HEK293 (cell line): ENCODE measurements around the gene PGBD1.

Experiments
- CTCF ChIA-PET: fragments of 350-600 bp; formaldehyde crosslinking; extraction: SDS; loops from one replicate; lab custom pipeline; 2021; ENCODE audit warnings: antibody characterized with exemption; lab: Yijun Ruan, JAX
- POLR2A ChIA-PET: fragments of 300-600 bp; formaldehyde crosslinking; extraction: SDS; loops from one replicate; lab custom pipeline; 2020; ENCODE audit warnings: antibody characterized with exemption, inconsistent platforms; lab: Yijun Ruan, JAX
- H3K27ac ChIP-seq: fragments of 200-500 bp; sonication (Bioruptor generic); 2 replicates; pipeline ENCODE4 v1.5.1; 2014; ENCODE audit warnings: low read depth, low read length, control low read depth, inconsistent platforms; ENCODE audit errors: extremely low read depth
- H3K36me3 ChIP-seq, 2 experiments: fragments of 200-500 bp in 1 of 2; sonication (Bioruptor generic) in 1 of 2; 1 replicate in 1 of 2; 2 replicates in 1 of 2; pipeline ENCODE4 v1.5.1; 2014 to 2017; ENCODE audit warnings: inconsistent platforms in 2 of 2, low read length in 2 of 2; ENCODE audit not compliant: control insufficient read depth in 2 of 2, insufficient read depth in 1 of 2
- H3K4me1 ChIP-seq: fragments of 200-500 bp; sonication (Bioruptor generic); 2 replicates; pipeline ENCODE4 v1.5.1; 2014; ENCODE audit warnings: mild to moderate bottlenecking, low read length, inconsistent platforms; ENCODE audit not compliant: control insufficient read depth, insufficient read depth
- H3K4me3 ChIP-seq: 2 replicates; pipeline ENCODE4 v1.5.1; 2011; ENCODE audit warnings: low read depth, mild to moderate bottlenecking, control low read depth, low read length, moderate library complexity
- H3K9me3 ChIP-seq: fragments of 200-500 bp; sonication (Bioruptor generic); 2 replicates; pipeline ENCODE4 v1.5.1; 2014; ENCODE audit warnings: low read depth, low read length, inconsistent platforms; ENCODE audit not compliant: control insufficient read depth, insufficient read depth
- BCL11A ChIP-seq: fragments of 450-650 bp; formaldehyde crosslinking; IDR thresholded peaks from 2 replicates; pipeline ENCODE4 v1.5.1; 2016; ENCODE audit warnings: low read depth, missing biosample characterization, missing genetic modification characterization
- OVOL3 ChIP-seq: fragments of 450-650 bp; formaldehyde crosslinking; IDR thresholded peaks from 2 replicates; pipeline ENCODE4 v1.5.1; 2016; ENCODE audit warnings: missing biosample characterization, missing genetic modification characterization
- REPIN1 ChIP-seq: fragments of 450-650 bp; formaldehyde crosslinking; IDR thresholded peaks from 2 replicates; pipeline ENCODE4 v1.5.1; 2017; ENCODE audit warnings: missing biosample characterization, missing genetic modification characterization, low read depth
- SCRT1 ChIP-seq: fragments of 450-650 bp; formaldehyde crosslinking; IDR thresholded peaks from 2 replicates; pipeline ENCODE4 v1.5.1; 2016; ENCODE audit warnings: missing biosample characterization, missing genetic modification characterization, borderline replicate concordance
- SETDB1 ChIP-seq: IDR thresholded peaks from one replicate; pipeline ENCODE4 v1.6.1; 2017; ENCODE audit warnings: mild to moderate bottlenecking, low read length, moderate library complexity, mixed read lengths; ENCODE audit not compliant: insufficient read length
- TCF7L2 ChIP-seq: IDR thresholded peaks from 2 replicates; pipeline ENCODE4 v1.6.1; 2011; ENCODE audit warnings: low read depth, mild to moderate bottlenecking, inconsistent platforms, low read length, moderate library complexity, borderline replicate concordance
- ZFP69B ChIP-seq: fragments of 450-650 bp; formaldehyde crosslinking; IDR thresholded peaks from 2 replicates; pipeline ENCODE4 v1.5.1; 2016; ENCODE audit warnings: missing biosample characterization, missing genetic modification characterization
- ZNF138 ChIP-seq: fragments of 450-650 bp; formaldehyde crosslinking; IDR thresholded peaks from 2 replicates; pipeline ENCODE4 v1.5.1; 2016; ENCODE audit warnings: missing biosample characterization, missing genetic modification characterization, borderline replicate concordance
- ZNF19 ChIP-seq: fragments of 450-650 bp; formaldehyde crosslinking; IDR thresholded peaks from 2 replicates; pipeline ENCODE4; 2016; ENCODE audit warnings: missing biosample characterization, missing genetic modification characterization, low read depth
- ZNF211 ChIP-seq: fragments of 450-650 bp; formaldehyde crosslinking; IDR thresholded peaks from 2 replicates; pipeline ENCODE4 v1.5.1; 2016; ENCODE audit warnings: low read depth, missing biosample characterization, missing genetic modification characterization
- ZNF221 ChIP-seq: fragments of 450-650 bp; formaldehyde crosslinking; IDR thresholded peaks from 2 replicates; pipeline ENCODE4 v1.5.1; 2017; ENCODE audit warnings: missing biosample characterization, missing genetic modification characterization, borderline replicate concordance
- ZNF391 ChIP-seq: fragments of 450-650 bp; formaldehyde crosslinking; IDR thresholded peaks from 2 replicates; pipeline ENCODE4 v1.5.1; 2016; ENCODE audit warnings: low read depth, missing biosample characterization, missing genetic modification characterization, borderline replicate concordance
- ZNF510 ChIP-seq: fragments of 450-650 bp; formaldehyde crosslinking; IDR thresholded peaks from 2 replicates; pipeline ENCODE4 v1.5.1; 2018; ENCODE audit warnings: mild to moderate bottlenecking, missing genetic modification characterization, missing biosample characterization; ENCODE audit not compliant: insufficient replicate concordance
- ZNF530 ChIP-seq: fragments of 450-650 bp; formaldehyde crosslinking; IDR thresholded peaks from 2 replicates; pipeline ENCODE4 v1.5.1; 2016; ENCODE audit warnings: low read depth, missing biosample characterization, missing genetic modification characterization
- ZNF558 ChIP-seq: fragments of 450-650 bp; formaldehyde crosslinking; IDR thresholded peaks from 2 replicates; pipeline ENCODE4 v1.5.1; 2016; ENCODE audit warnings: missing biosample characterization, missing genetic modification characterization
- ZNF658 ChIP-seq: fragments of 450-650 bp; formaldehyde crosslinking; IDR thresholded peaks from 2 replicates; pipeline ENCODE4; 2016; ENCODE audit warnings: missing biosample characterization, missing genetic modification characterization
- ZNF776 ChIP-seq: fragments of 450-650 bp; formaldehyde crosslinking; IDR thresholded peaks from 2 replicates; pipeline ENCODE4 v1.5.0; 2017; ENCODE audit warnings: missing biosample characterization, missing genetic modification characterization, borderline replicate concordance
- ZSCAN30 ChIP-seq: fragments of 450-650 bp; IDR thresholded peaks from 2 replicates; pipeline ENCODE4 v1.5.1; 2018; ENCODE audit warnings: missing biosample characterization, mild to moderate bottlenecking, missing genetic modification characterization, moderate library complexity
- TF ChIP-seq, protein P1 (sequence below): fragments of 450-650 bp; formaldehyde crosslinking; IDR thresholded peaks from 2 replicates; pipeline ENCODE4 v1.5.1; 2016; ENCODE audit warnings: missing biosample characterization, missing genetic modification characterization
- TF ChIP-seq, protein P2 (sequence below): fragments of 450-650 bp; formaldehyde crosslinking; IDR thresholded peaks from 2 replicates; pipeline ENCODE4 v1.5.1; 2016; ENCODE audit warnings: missing biosample characterization, missing genetic modification characterization

Gene PGBD1

DNA sequence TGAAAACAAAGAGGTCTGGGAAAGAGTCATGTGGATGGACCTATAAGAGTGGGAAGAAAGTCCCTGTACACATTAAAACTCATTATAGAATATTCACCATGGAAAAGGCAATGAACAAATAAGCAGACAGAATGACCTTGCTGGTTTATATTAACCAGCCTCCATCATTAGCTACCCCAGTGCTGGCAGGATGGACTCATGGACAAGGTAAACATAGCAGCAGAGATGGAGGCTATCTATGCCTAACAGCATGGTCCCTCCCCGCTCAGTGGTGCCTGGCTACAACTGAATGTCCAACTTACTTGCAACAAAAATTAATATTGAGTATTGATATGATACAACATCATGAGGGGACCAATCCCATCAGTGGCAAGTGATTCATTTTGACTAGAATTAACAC is 63.8 kb downstream of the PGBD1 start:
- H3K4me3 ChIP-seq, result no peak overlapping the region
- ChIA-PET POLR2A (interaction anchor here (0.6 to 1.2 kb wide), 3 partner anchors 9 to 183 kb away, joined by 3 to 10 read pairs (median 6); partner anchors contain the start of gene ZSCAN31), CTCF (interaction anchor here (0.6 to 2.9 kb wide), 2 partner anchors 11 to 332 kb away, joined by 3 to 16 read pairs; no protein-coding TSS in a partner anchor)
- no peaks in the 10 kb centered on the region for H3K36me3 ChIP-seq
- H3K9me3 ChIP-seq, result no peaks in the 10 kb centered on the region
- H3K4me1 ChIP-seq, result no peaks in the 10 kb centered on the region
- no peak overlapping the region for H3K27ac ChIP-seq
- TF ChIP-seq BCL11A, result no peak
- no peak for TF ChIP-seq SETDB1
- TF ChIP-seq OVOL3 (tag by site-specific recombination), result no peak
- no peak for TF ChIP-seq TCF7L2
- TF ChIP-seq ZNF19 (tag by site-specific recombination), result no peak
- no peak for TF ChIP-seq ZNF138 (tag by site-specific recombination)
- no peak for TF ChIP-seq ZNF776 (tag by site-specific recombination)
- no peak for TF ChIP-seq SCRT1 (tag by site-specific recombination)
- no peak for TF ChIP-seq ZFP69B (tag by site-specific recombination)
- no peak for TF ChIP-seq ZNF221 (tag by site-specific recombination)
- no peak for TF ChIP-seq ZNF211 (tag by site-specific recombination)

DNA sequence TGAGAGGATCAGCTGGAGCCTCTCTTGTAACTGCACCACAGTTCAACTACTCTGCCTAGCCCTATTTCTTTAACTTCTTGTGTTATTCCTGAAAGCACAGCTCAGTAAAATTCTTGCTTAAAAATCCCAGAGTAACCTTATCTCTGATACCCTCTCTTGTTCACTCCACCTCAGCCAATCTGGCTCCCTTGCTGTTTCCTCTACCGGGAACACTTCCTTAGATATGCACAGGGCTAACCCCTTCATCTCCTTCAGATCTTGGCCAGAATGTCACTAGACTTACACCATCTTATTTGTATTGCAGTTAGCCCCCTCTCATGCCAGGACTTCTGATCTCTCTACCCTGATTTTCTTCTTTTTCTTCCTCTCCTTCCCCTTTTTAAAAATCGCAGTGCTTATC is 65.7 kb downstream of the PGBD1 start:
- Histone ChIP-seq H3K4me3 (no peak overlapping the region), H3K27ac (no peak overlapping the region), H3K9me3 (no peaks in the 10 kb centered on the region), H3K4me1 (peaks cover 4% of the 10 kb centered on the region; the same call in 1 of the 2 replicates), H3K36me3 (no peaks in the 10 kb centered on the region)
- TF ChIP-seq ZNF510 (tag by site-specific recombination), result no peak
- TF ChIP-seq, protein P1, sequence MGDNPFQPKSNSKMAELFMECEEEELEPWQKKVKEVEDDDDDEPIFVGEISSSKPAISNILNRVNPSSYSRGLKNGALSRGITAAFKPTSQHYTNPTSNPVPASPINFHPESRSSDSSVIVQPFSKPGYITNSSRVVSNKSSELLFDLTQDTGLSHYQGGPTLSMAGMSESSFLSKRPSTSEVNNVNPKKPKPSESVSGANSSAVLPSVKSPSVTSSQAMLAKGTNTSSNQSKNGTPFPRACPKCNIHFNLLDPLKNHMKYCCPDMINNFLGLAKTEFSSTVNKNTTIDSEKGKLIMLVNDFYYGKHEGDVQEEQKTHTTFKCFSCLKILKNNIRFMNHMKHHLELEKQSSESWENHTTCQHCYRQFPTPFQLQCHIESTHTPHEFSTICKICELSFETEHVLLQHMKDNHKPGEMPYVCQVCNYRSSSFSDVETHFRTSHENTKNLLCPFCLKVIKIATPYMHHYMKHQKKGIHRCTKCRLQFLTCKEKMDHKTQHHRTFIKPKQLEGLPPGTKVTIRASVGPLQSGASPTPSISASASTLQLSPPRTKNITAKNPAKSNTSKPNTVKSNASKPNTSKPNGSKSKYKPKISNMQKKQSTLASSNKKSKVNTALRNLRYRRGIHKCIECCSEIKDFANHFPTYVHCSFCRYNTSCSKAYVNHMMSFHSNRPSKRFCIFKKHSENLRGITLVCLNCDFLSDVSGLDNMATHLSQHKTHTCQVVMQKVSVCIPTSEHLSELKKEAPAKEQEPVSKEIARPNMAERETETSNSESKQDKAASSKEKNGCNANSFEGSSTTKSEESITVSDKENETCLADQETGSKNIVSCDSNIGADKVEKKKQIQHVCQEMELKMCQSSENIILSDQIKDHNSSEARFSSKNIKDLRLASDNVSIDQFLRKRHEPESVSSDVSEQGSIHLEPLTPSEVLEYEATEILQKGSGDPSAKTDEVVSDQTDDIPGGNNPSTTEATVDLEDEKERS, result no peak
- TF ChIP-seq ZNF391, result no peak
- no peak for TF ChIP-seq TCF7L2
- TF ChIP-seq ZNF658 (tag by site-specific recombination), result no peak
- TF ChIP-seq, protein P2, sequence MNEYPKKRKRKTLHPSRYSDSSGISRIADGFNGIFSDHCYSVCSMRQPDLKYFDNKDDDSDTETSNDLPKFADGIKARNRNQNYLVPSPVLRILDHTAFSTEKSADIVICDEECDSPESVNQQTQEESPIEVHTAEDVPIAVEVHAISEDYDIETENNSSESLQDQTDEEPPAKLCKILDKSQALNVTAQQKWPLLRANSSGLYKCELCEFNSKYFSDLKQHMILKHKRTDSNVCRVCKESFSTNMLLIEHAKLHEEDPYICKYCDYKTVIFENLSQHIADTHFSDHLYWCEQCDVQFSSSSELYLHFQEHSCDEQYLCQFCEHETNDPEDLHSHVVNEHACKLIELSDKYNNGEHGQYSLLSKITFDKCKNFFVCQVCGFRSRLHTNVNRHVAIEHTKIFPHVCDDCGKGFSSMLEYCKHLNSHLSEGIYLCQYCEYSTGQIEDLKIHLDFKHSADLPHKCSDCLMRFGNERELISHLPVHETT (tag by site-specific recombination), result no peak
- no peak for TF ChIP-seq ZNF530 (tag by site-specific recombination)
- no peak for TF ChIP-seq ZSCAN30 (tag by site-specific recombination)
- TF ChIP-seq REPIN1 (tag by site-specific recombination), result no peak
- TF ChIP-seq ZNF558 (tag by site-specific recombination), result no peak
- POLR2A ChIA-PET, result interaction anchor here (0.6 to 1.2 kb wide), 2 partner anchors 12 to 223 kb away, joined by 3 read pairs; partner anchors contain the start of gene ZSCAN16
- CTCF ChIA-PET, result interaction anchor here (1.1 to 2.9 kb wide), 2 partner anchors 9 to 10 kb away, joined by 3 to 16 read pairs; no protein-coding TSS in a partner anchor
